HepG2 (cell line): ENCODE measurements around the gene ARMH3. TPM values are rescaled to one million over a fixed set of nuclear protein-coding genes. Genes with fewer than 3 reads are reported as not detected.

Experiments
- ARID2 ChIP-seq: sonication (generic); formaldehyde crosslinking; IDR thresholded peaks from 2 replicates; pipeline ENCODE4 v1.8.1; 2022; ENCODE audit warnings: mild to moderate bottlenecking, missing genetic modification reagents, borderline replicate concordance
- ATAD3A ChIP-seq: sonication (generic); formaldehyde crosslinking; IDR thresholded peaks from 2 replicates; pipeline ENCODE4 v1.4.0; 2020; ENCODE audit warnings: missing genetic modification reagents
- ATF7 ChIP-seq, 2 experiments: fragments of 450-650 bp in 1 of 2; sonication (generic) in 1 of 2; formaldehyde crosslinking in 1 of 2; IDR thresholded peaks; 2 replicates each; pipeline versions ENCODE4 v1.4.0 to v1.6.1; 2016 to 2020; ENCODE audit warnings: antibody characterized with exemption in 1 of 2, mild to moderate bottlenecking in 1 of 2, missing genetic modification reagents in 1 of 2
- IRF1 ChIP-seq: sonication (generic); formaldehyde crosslinking; IDR thresholded peaks from 2 replicates; pipeline ENCODE4 v1.4.0; 2020; ENCODE audit warnings: low read depth, mild to moderate bottlenecking, missing genetic modification reagents
- KAT2B ChIP-seq: fragments of 150-350 bp; IDR thresholded peaks from 2 replicates; pipeline ENCODE4 v1.6.1; 2014; ENCODE audit warnings: low read depth, low read length, borderline replicate concordance
- NCOA1 ChIP-seq: sonication (generic); formaldehyde crosslinking; IDR thresholded peaks from 2 replicates; pipeline ENCODE4 v1.9.0; 2021; ENCODE audit warnings: missing genetic modification reagents
- SNRNP70 ChIP-seq: fragments of 200-400 bp; formaldehyde crosslinking; IDR thresholded peaks from 2 replicates; pipeline ENCODE4 v1.6.1; 2017; ENCODE audit warnings: mild to moderate bottlenecking, low read depth, low read length, moderate library complexity
- STAT6 ChIP-seq: sonication (generic); formaldehyde crosslinking; IDR thresholded peaks from 2 replicates; pipeline ENCODE4 v1.4.0; 2020; ENCODE audit warnings: missing genetic modification reagents, mild to moderate bottlenecking, borderline replicate concordance
- XRCC5 ChIP-seq: fragments of 200-400 bp; formaldehyde crosslinking; optimal IDR thresholded peaks from 2 replicates; pipeline ENCODE3; 2017; ENCODE audit warnings: mild to moderate bottlenecking, low read length
- ZNF256 ChIP-seq: sonication (generic); formaldehyde crosslinking; conservative IDR thresholded peaks from 2 replicates; pipeline ENCODE4 v1.4.0; 2020; ENCODE audit warnings: missing genetic modification reagents
- ZNF3 ChIP-seq: IDR thresholded peaks from 2 replicates; pipeline ENCODE4 v1.7.0; 2017; ENCODE audit warnings: inconsistent platforms
- ZNF407 ChIP-seq: sonication (generic); formaldehyde crosslinking; IDR thresholded peaks from one replicate; pipeline ENCODE4 v1.5.1; 2020; ENCODE audit warnings: mild to moderate bottlenecking, missing genetic modification reagents; ENCODE audit errors: not compliant biosample characterization
- ZNF713 ChIP-seq: sonication (generic); formaldehyde crosslinking; IDR thresholded peaks from 2 replicates; pipeline ENCODE4 v1.4.0; 2020; ENCODE audit warnings: mild to moderate bottlenecking, missing genetic modification reagents
- ZNF768 ChIP-seq: sonication (generic); formaldehyde crosslinking; IDR thresholded peaks from 2 replicates; pipeline ENCODE4 v1.4.0; 2020; ENCODE audit warnings: missing genetic modification reagents
- polyA plus RNA-seq, 8 experiments: library from polyadenylated mRNA; depleted of rRNA in 3 of 8; stranded (reverse) in 7 of 8; unstranded in 1 of 8; fragments of >200 nt; fragmentation: Illumina TruSeq in 4 of 8; extraction: Trizol in 4 of 8; gene quantifications; 2 replicates each; pipeline versions ENCODE4 v1.2.1 to v1.2.3, GENCODE V29; 2011 to 2016; ENCODE audit warnings: low read depth in 4 of 8, missing spikeins in 1 of 8, mixed read lengths in 1 of 8; ENCODE audit not compliant: insufficient read depth in 1 of 8
- total RNA-seq, 5 experiments: library from RNA; depleted of rRNA; stranded (reverse); fragments of >200 nt; fragmentation: Illumina TruSeq; extraction: Trizol; gene quantifications; 2 replicates each; pipeline ENCODE4 v1.2.3, GENCODE V29; 2016; ENCODE audit warnings: low read depth in 1 of 5

ARMH3 gene
- total and polyA plus RNA-seq, 2 of the 13 experiments (the other 11 are each of a cell fraction or from before 2014, with no cell fraction given): 8.4 to 16.9 TPM

- TF ChIP-seq NCOA1 (CRISPR knock-in tag) (no peak), ATAD3A (CRISPR knock-in tag) (no peak), ZNF3 (CRISPR knock-in tag) (no peak), ZNF256 (CRISPR knock-in tag) (no peak), SNRNP70 (no peak), ARID2 (CRISPR knock-in tag) (peak; percentile 68), STAT6 (peak; percentile 85; the same call in 1 of the 2 replicates), ZNF713 (CRISPR knock-in tag) (no peak), ZNF407 (CRISPR knock-in tag) (peak; percentile 95), ZNF768 (CRISPR knock-in tag) (peak; percentile 68), XRCC5 (peak; percentile 98), IRF1 (CRISPR knock-in tag) (no peak), ATF7 (IDR thresholded peaks at IDR 0.05) (no peak), ATF7 (CRISPR knock-in tag; IDR thresholded peaks at IDR 0.05) (peak; percentile 32; the same call in 1 of the 2 replicates), KAT2B (no peak)
These were observed at the start of gene ARMH3 (continued) for GRCh38 chr10:102055647-102056419.
